Right cardiac atrium (tissue), 5 donors: ENCODE results near the gene NAA30. TPM values are rescaled to one million over a fixed set of nuclear protein-coding genes. Genes with fewer than 3 reads are reported as not detected.
A peak's percentile ranks its signal among the peaks of the same experiment; 100 is the strongest.

ENCODE experiments used
- ATAC-seq, 2 donors: fragments of 200-7000 bp; cut with Tn5 transposase; one replicate each; pipeline versions ENCODE4 v1.8.0 to v1.9.1; 2020; ENCODE audit warnings: moderate library complexity in 2 of 2, mild to moderate bottlenecking in 1 of 2
- DNase-seq, 3 donors: peaks; one replicate each; pipeline ENCODE4 v3.0.0-alpha.2; 2020
- H3K27ac ChIP-seq: one replicate; pipeline ENCODE4 v1.5.1; 2013; ENCODE audit warnings: mild to moderate bottlenecking, low read length, control low read depth, moderate library complexity
- H3K27me3 ChIP-seq: one replicate; pipeline ENCODE4 v1.6.1; 2013; ENCODE audit not compliant: control insufficient read depth, insufficient read depth
- H3K4me1 ChIP-seq: one replicate; pipeline ENCODE4 v1.6.1; 2013; ENCODE audit warnings: low read length; ENCODE audit not compliant: control insufficient read depth, insufficient read depth
- H3K4me3 ChIP-seq: one replicate; pipeline ENCODE4 v1.5.1; 2013; ENCODE audit warnings: low read length, control low read depth
- H3K9me3 ChIP-seq: one replicate; pipeline ENCODE4 v1.6.1; 2013; ENCODE audit warnings: low read length; ENCODE audit not compliant: control insufficient read depth
- WGBS: extraction: QIAGEN DNeasy Blood & Tissue Kit; methylation state at CpG from one replicate; pipeline ENCODE4 v1.1.7; 2013; 5-methylcytosine and 5-hydroxymethylcytosine counted together
- intact Hi-C, 4 donors: fragments of 100-400 bp; cut with DNase I; formaldehyde crosslinking; loops; one replicate each; pipeline versions ENCODE4 v1.11.0 to v1.14.0; 2022 to 2023
- polyA plus RNA-seq: library from polyadenylated mRNA; stranded (reverse); fragments of 200-250 nt; gene quantifications from one replicate; pipeline ENCODE4 v1.2.3, GENCODE V29; 2013
- total RNA-seq, 4 donors: library from RNA; stranded (reverse); fragmentation: NEBNext Ultra II Directional; extraction: Animal tissue kit (Norgen Biotek cat#: 25700); gene quantifications; one replicate each; pipeline ENCODE4 v1.2.1, GENCODE V29; 2021
- donor health status: healthy with polysubstance abuse.
- donor health status: DM: no; HTN: yes; CAD: no.
- donor health status: DM: no; HTN: no; CAD: no.
- donor health status: DM: no; HTN: yes; CAD: no; lungs with severe emphysema.
- donor health status: DM: yes; HTN: yes; CAD: no.

Gene NAA30
- total and polyA plus RNA-seq, 5 donors: 9.1 to 23.8 (median 23.2) TPM

- Histone ChIP-seq H3K4me3 (no peak overlapping the region), H3K27me3 (no peaks in the 10 kb centered on the region), H3K9me3 (no peaks in the 10 kb centered on the region), H3K4me1 (no peaks in the 10 kb centered on the region), H3K27ac (no peak overlapping the region)
- intact Hi-C loops: no loop called here
- WGBS: 54% methylated on average over 3 of the region's 3 CpGs
- no peak for ATAC-seq
- DNase-seq: no peak
These were observed 19.4 kb upstream of the NAA30 start for GRCh38 chr14:57371013-57371412.

GRCh38 chr14:57375156-57375555 lies 15.2 kb upstream of the NAA30 start:
- ATAC-seq (no peak), DNase-seq (no peak)
- no peaks in the 10 kb centered on the region for H3K4me1 ChIP-seq
- no peak overlapping the region for H3K27ac ChIP-seq
- no peaks in the 10 kb centered on the region for H3K27me3 ChIP-seq
- 75% methylated on average over 3 of the region's 3 CpGs for whole genome bisulfite sequencing
- H3K4me3 ChIP-seq: no peak overlapping the region
- H3K9me3 ChIP-seq: no peaks in the 10 kb centered on the region
- intact Hi-C loops: no loop called here

DNA sequence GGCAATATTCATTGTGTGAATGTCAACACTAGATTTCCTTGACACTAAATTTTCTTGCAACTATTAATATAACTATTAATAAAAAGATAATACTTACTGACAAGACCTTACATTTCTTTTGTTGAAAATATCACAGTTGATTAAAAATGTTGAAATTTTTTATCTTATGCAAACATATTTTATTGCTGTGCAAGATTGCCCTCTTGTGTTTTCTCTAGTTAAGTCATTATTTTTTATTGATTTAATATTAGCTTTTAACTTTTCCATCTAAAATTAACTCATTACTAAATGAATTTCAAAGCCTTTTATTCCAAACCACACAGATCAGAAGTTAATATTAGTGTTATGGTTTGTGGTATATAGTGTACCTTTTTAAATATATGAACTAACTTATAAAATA lies 11.7 kb upstream of the NAA30 start:
- intact Hi-C loops: no loop called here
- ATAC-seq (no peak), DNase-seq (no peak)
- Histone ChIP-seq H3K27ac (no peak overlapping the region), H3K4me1 (no peaks in the 10 kb centered on the region), H3K4me3 (no peak overlapping the region), H3K27me3 (no peaks in the 10 kb centered on the region), H3K9me3 (no peaks in the 10 kb centered on the region)

DNA sequence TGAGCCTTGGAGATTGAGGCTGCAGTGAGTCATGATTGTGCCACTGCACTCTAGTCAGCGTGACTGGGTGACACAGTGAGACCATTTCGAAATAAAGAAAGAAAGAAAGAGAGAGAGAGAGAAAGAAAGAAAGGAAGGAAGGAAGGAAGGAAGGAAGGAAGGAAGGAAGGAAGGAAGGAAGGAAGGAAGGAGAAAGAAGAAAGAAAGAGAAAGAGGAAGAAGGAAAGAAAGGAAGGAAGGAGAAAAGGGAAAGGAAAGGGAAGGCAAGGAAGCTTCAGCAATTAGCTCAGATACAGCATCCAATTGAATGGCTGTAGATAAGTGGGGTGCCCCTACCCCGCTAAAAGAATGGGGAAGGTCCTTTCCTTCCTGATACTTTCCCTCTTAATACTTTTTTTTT lies 9.5 kb upstream of the NAA30 start:
- no peak for DNase-seq
- no peaks in the 10 kb centered on the region for H3K9me3 ChIP-seq
- H3K27ac ChIP-seq: no peak overlapping the region
- 84% methylated on average over 3 of the region's 3 CpGs for WGBS
- H3K4me3 ChIP-seq: no peak overlapping the region
- intact Hi-C loops: no loop called here
- no peak for ATAC-seq
- H3K4me1 ChIP-seq: no peaks in the 10 kb centered on the region
- no peaks in the 10 kb centered on the region for H3K27me3 ChIP-seq

DNA sequence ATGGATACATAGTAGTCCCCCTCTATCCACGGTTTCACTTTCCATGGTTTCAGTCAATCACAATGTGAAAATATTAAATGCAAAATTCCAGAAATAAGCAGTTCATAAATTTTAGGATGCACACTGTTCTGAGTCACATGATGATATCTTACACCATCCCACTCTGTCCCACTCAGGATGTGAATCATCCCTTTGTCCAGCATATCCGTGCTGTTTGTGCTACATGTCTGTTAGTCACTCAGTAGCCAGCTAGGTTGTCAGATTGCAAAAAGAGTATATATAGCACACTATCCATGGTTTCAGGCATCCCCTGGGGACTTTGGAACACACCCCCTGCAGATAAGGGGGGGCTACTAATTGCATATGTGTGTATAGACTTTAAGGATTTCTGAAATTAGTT lies 8.1 kb upstream of the NAA30 start:
- DNase-seq (no peak), ATAC-seq (no peak)
- Histone ChIP-seq H3K4me1 (no peaks in the 10 kb centered on the region), H3K27ac (no peak overlapping the region), H3K27me3 (no peaks in the 10 kb centered on the region), H3K9me3 (no peaks in the 10 kb centered on the region), H3K4me3 (no peak overlapping the region)
- intact Hi-C loops: no loop called here
- 67% methylated on average over 2 of the region's 2 CpGs for WGBS

DNA sequence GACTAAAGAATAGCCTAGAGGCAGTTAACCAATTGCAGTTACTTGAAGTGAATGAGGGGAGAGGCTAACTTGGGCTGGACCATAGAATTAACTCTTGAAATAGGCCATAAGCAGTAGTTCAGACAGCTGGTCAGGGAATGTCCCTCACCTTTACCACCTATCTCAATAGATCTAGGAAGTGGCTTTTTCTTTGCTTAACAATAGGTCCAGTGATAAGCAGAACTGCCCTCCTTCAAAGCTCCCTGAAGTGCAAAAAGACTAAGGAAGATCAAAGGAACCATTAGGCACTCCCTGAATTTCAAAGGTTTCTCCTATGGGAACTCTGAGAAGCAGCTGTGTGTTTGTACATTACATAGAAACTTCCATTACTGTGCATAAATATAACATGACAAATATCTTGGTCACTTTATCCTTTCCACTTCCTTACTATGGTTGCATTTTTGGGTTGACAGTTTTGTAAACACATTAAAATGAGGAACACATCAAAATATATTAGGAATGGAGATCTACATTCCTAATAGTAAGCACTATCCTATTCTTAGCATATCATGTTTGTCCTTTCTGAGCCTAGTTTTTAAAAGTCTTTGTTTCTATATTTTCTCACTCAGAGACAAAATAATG lies 7.2 kb upstream of the NAA30 start:
- intact Hi-C loops: no loop called here
- Histone ChIP-seq H3K27me3 (no peaks in the 10 kb centered on the region), H3K4me3 (no peak overlapping the region), H3K4me1 (no peaks in the 10 kb centered on the region), H3K27ac (no peak overlapping the region), H3K9me3 (no peaks in the 10 kb centered on the region)
- DNase-seq (no peak), ATAC-seq (no peak)

DNA sequence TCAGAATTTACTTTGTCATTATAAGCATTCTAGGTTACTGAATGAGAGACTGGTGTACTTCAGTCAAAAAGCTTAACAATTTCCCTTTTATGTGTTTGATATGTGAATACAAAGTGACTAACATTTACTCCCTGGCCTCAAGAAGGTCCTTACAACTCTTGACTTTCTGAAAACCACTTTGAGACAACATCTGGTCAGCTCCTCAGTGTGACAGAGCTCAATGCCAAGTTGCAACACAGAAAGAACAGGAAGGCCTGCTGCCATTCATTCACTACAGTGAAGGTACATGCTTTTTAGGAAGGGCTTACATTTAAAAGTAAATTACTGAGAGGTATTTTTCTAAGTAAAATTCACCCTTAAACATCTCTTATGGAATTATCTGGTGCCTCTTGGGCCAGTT lies 2.3 kb upstream of the NAA30 start:
- Histone ChIP-seq H3K4me3 (no peak overlapping the region), H3K27ac (no peak overlapping the region), H3K9me3 (no peaks in the 10 kb centered on the region), H3K4me1 (peaks cover 3% of the 10 kb centered on the region), H3K27me3 (no peaks in the 10 kb centered on the region)
- intact Hi-C loops: no loop called here
- DNase-seq (no peak), ATAC-seq (no peak)

GRCh38 chr14:57389646-57390036 lies 745 bp upstream of the NAA30 start:
- Histone ChIP-seq H3K4me1 (peaks cover 3% of the 10 kb centered on the region), H3K4me3 (peak overlapping the region; percentile 70), H3K27me3 (no peaks in the 10 kb centered on the region), H3K27ac (peak overlapping the region; percentile 64), H3K9me3 (no peaks in the 10 kb centered on the region)
- WGBS: 43% methylated on average over 5 of the region's 5 CpGs
- DNase-seq (no peak), ATAC-seq (no peak)
- intact Hi-C loops: no loop called here

- Histone ChIP-seq H3K27me3 (no peaks in the 10 kb centered on the region), H3K27ac (peak overlapping the region; percentile 44), H3K4me3 (peak overlapping the region; percentile 70), H3K9me3 (no peaks in the 10 kb centered on the region), H3K4me1 (peaks cover 3% of the 10 kb centered on the region)
- WGBS: under 1% methylated on average over 70 of the region's 71 CpGs
- intact Hi-C loops: no loop called here
- peak; percentile 31 to 68 (median 60) for DNase-seq
- ATAC-seq: peak; percentile 75 to 81
These were observed 575 bp downstream of the NAA30 start for GRCh38 chr14:57390806-57391516.

GRCh38 chr14:57391517-57392195 lies 1.3 kb downstream of the NAA30 start:
- intact Hi-C loops: no loop called here
- no peaks in the 10 kb centered on the region for H3K27me3 ChIP-seq
- H3K4me1 ChIP-seq: peaks cover 3% of the 10 kb centered on the region
- ATAC-seq: no peak
- H3K4me3 ChIP-seq: peak overlapping the region; percentile 70
- DNase-seq: no peak
- WGBS: 16% methylated on average over 23 of the region's 23 CpGs
- peak overlapping the region; percentile 44 for H3K27ac ChIP-seq
- no peaks in the 10 kb centered on the region for H3K9me3 ChIP-seq

GRCh38 chr14:57392830-57393229 lies 2.4 kb downstream of the NAA30 start:
- Histone ChIP-seq H3K27ac (no peak overlapping the region), H3K27me3 (no peaks in the 10 kb centered on the region), H3K9me3 (no peaks in the 10 kb centered on the region), H3K4me3 (peak overlapping the region; percentile 70), H3K4me1 (peaks cover 3% of the 10 kb centered on the region)
- no peak for ATAC-seq
- intact Hi-C loops: no loop called here
- DNase-seq: no peak
